HepG2 (cell line): ENCODE data around the gene ARHGEF12. TPM values are rescaled to one million over a fixed set of nuclear protein-coding genes. Genes with fewer than 3 reads are reported as not detected.
A peak's percentile ranks its signal among the peaks of the same experiment; 100 is the strongest.

Experiments
- ATF7 ChIP-seq, 2 experiments: fragments of 450-650 bp in 1 of 2; sonication (generic) in 1 of 2; formaldehyde crosslinking in 1 of 2; IDR thresholded peaks; 2 replicates each; pipeline versions ENCODE4 v1.4.0 to v1.6.1; 2016 to 2020; ENCODE audit warnings: antibody characterized with exemption in 1 of 2, mild to moderate bottlenecking in 1 of 2, missing genetic modification reagents in 1 of 2
- ESRRA ChIP-seq: sonication (generic); formaldehyde crosslinking; IDR thresholded peaks from 2 replicates; pipeline ENCODE4 v1.5.1; 2020; ENCODE audit warnings: mild to moderate bottlenecking, low read depth, missing genetic modification reagents
- FOXJ3 ChIP-seq: sonication (generic); formaldehyde crosslinking; IDR thresholded peaks from 2 replicates; pipeline ENCODE4 v1.4.0; 2020; ENCODE audit warnings: missing genetic modification reagents, mild to moderate bottlenecking, borderline replicate concordance
- HNRNPH1 ChIP-seq: fragments of 200-400 bp; formaldehyde crosslinking; optimal IDR thresholded peaks from 2 replicates; pipeline ENCODE3; 2017; ENCODE audit warnings: mild to moderate bottlenecking, low read depth, low read length
- IRX3 ChIP-seq: sonication (generic); formaldehyde crosslinking; IDR thresholded peaks from 2 replicates; pipeline ENCODE4 v1.8.1; 2023; ENCODE audit warnings: mild to moderate bottlenecking, low read depth, missing genetic modification reagents, borderline replicate concordance
- KAT2B ChIP-seq: fragments of 150-350 bp; IDR thresholded peaks from 2 replicates; pipeline ENCODE4 v1.6.1; 2014; ENCODE audit warnings: low read depth, low read length, borderline replicate concordance
- MAF1 ChIP-seq: sonication (generic); formaldehyde crosslinking; IDR thresholded peaks from 2 replicates; pipeline ENCODE4 v1.5.0; 2020; ENCODE audit warnings: missing genetic modification reagents, borderline replicate concordance
- MIER2 ChIP-seq: IDR thresholded peaks from 2 replicates; pipeline ENCODE4 v1.6.1; 2016; ENCODE audit warnings: missing biosample characterization, missing genetic modification reagents
- RXRB ChIP-seq: IDR thresholded peaks from 2 replicates; pipeline ENCODE4 v1.6.1; 2016; ENCODE audit warnings: borderline replicate concordance, missing genetic modification reagents, missing compliant biosample characterization
- SIX1 ChIP-seq: sonication (generic); formaldehyde crosslinking; IDR thresholded peaks from 2 replicates; pipeline ENCODE4 v1.4.0; 2020; ENCODE audit warnings: missing genetic modification reagents, borderline replicate concordance
- SMAD9 ChIP-seq: sonication (generic); formaldehyde crosslinking; IDR thresholded peaks from 2 replicates; pipeline ENCODE4 v1.5.1; 2020; ENCODE audit warnings: mild to moderate bottlenecking, missing genetic modification reagents
- STAG1 ChIP-seq: sonication (generic); formaldehyde crosslinking; IDR thresholded peaks from 2 replicates; pipeline ENCODE4 v1.4.0; 2020; ENCODE audit warnings: missing genetic modification reagents
- TCF7L2 ChIP-seq: IDR thresholded peaks from 2 replicates; pipeline ENCODE4 v1.6.1; 2011; ENCODE audit warnings: mild to moderate bottlenecking, low read depth, low read length, moderate library complexity
- U2AF2 ChIP-seq: fragments of 200-400 bp; formaldehyde crosslinking; IDR thresholded peaks from 2 replicates; pipeline ENCODE4 v1.6.1; 2017; ENCODE audit warnings: low read depth, mild to moderate bottlenecking, low read length
- ZNF335 ChIP-seq: sonication (generic); formaldehyde crosslinking; IDR thresholded peaks from 2 replicates; pipeline ENCODE4 v1.4.0; 2020; ENCODE audit warnings: missing genetic modification reagents
- ZNF547 ChIP-seq: sonication (generic); formaldehyde crosslinking; IDR thresholded peaks from 2 replicates; pipeline ENCODE4 v1.5.1; 2020; ENCODE audit warnings: mild to moderate bottlenecking, missing genetic modification reagents
- ZNF792 ChIP-seq: IDR thresholded peaks from 2 replicates; pipeline ENCODE4 v1.6.1; 2016
- polyA plus RNA-seq, 8 experiments: library from polyadenylated mRNA; depleted of rRNA in 3 of 8; stranded (reverse) in 7 of 8; unstranded in 1 of 8; fragments of >200 nt; fragmentation: Illumina TruSeq in 4 of 8; extraction: Trizol in 4 of 8; gene quantifications; 2 replicates each; pipeline versions ENCODE4 v1.2.1 to v1.2.3, GENCODE V29; 2011 to 2016; ENCODE audit warnings: low read depth in 4 of 8, missing spikeins in 1 of 8, mixed read lengths in 1 of 8; ENCODE audit not compliant: insufficient read depth in 1 of 8
- total RNA-seq, 5 experiments: library from RNA; depleted of rRNA; stranded (reverse); fragments of >200 nt; fragmentation: Illumina TruSeq; extraction: Trizol; gene quantifications; 2 replicates each; pipeline ENCODE4 v1.2.3, GENCODE V29; 2016; ENCODE audit warnings: low read depth in 1 of 5
- TF ChIP-seq, protein P1 (sequence below), 2 experiments: IDR thresholded peaks; 2 replicates each; pipeline ENCODE4 v1.6.1; 2011 to 2012; ENCODE audit warnings: low read length in 2 of 2, borderline replicate concordance in 1 of 2, low read depth in 1 of 2, mild to moderate bottlenecking in 1 of 2, moderate library complexity in 1 of 2
- TF ChIP-seq, protein P2 (sequence below): IDR thresholded peaks from 2 replicates; pipeline ENCODE4 v1.6.1; 2012; ENCODE audit warnings: low read depth, low read length, improper control_type of control experiment
- TF ChIP-seq, protein P3 (sequence below): sonication (generic); formaldehyde crosslinking; IDR thresholded peaks from 2 replicates; pipeline ENCODE4 v1.8.0; 2023; ENCODE audit warnings: mild to moderate bottlenecking, missing genetic modification reagents
- TF ChIP-seq, protein P4 (sequence below): sonication (generic); IDR thresholded peaks from 2 replicates; pipeline ENCODE4 v1.6.1; 2016; ENCODE audit warnings: low read depth, borderline replicate concordance
- TF ChIP-seq, protein P5 (sequence below): sonication (generic); formaldehyde crosslinking; IDR thresholded peaks from 2 replicates; pipeline ENCODE4 v1.4.0; 2020; ENCODE audit warnings: missing genetic modification reagents

ARHGEF12 gene
- total and polyA plus RNA-seq, 2 of the 13 experiments (the other 11 are each of a cell fraction or from before 2014, with no cell fraction given), result 17.9 to 54.4 TPM

DNA sequence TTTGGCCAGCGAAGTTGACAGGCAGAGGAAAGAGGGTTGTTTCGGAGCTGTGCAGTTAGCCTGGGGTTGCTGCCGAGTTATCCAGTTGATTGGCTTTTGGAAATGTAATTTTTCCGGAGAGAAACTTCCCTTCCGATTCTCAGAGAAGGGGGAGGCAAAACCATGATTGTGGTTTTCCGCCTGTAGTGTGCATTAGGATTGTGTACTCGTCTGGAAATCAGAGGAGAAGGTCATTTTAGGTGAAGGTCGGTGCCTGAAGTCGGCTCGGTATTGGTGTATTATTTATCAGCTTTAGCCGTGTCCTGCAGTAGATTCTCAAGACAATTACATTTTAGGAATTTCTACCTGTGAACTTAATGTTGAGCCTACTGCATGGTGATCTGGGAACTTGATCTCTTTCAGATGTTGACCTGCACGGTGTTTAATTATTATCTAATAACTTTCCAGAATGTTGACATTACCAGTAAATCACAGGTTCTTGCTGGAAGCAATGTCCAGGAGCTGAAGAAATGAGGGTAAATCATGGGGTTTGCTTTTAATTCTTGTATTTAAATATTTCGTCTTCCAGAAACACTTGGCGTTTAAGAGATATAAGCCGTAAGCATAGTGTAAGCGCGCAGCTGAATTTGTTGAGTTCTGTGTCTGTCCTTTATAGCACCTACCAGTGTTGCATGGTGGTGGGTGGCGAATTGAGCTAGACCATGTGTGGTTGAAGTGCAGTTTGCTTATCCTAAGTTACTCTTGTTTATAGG, 1.3 kb downstream of the ARHGEF12 start (continued):
- no peak for TF ChIP-seq STAG1 (CRISPR knock-in tag)
- TF ChIP-seq SIX1 (CRISPR knock-in tag), result no peak; the same call in 1 of the 2 replicates
- TF ChIP-seq, protein P1, sequence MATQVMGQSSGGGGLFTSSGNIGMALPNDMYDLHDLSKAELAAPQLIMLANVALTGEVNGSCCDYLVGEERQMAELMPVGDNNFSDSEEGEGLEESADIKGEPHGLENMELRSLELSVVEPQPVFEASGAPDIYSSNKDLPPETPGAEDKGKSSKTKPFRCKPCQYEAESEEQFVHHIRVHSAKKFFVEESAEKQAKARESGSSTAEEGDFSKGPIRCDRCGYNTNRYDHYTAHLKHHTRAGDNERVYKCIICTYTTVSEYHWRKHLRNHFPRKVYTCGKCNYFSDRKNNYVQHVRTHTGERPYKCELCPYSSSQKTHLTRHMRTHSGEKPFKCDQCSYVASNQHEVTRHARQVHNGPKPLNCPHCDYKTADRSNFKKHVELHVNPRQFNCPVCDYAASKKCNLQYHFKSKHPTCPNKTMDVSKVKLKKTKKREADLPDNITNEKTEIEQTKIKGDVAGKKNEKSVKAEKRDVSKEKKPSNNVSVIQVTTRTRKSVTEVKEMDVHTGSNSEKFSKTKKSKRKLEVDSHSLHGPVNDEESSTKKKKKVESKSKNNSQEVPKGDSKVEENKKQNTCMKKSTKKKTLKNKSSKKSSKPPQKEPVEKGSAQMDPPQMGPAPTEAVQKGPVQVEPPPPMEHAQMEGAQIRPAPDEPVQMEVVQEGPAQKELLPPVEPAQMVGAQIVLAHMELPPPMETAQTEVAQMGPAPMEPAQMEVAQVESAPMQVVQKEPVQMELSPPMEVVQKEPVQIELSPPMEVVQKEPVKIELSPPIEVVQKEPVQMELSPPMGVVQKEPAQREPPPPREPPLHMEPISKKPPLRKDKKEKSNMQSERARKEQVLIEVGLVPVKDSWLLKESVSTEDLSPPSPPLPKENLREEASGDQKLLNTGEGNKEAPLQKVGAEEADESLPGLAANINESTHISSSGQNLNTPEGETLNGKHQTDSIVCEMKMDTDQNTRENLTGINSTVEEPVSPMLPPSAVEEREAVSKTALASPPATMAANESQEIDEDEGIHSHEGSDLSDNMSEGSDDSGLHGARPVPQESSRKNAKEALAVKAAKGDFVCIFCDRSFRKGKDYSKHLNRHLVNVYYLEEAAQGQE (IDR thresholded peaks at IDR 0.05; ENCODE audit: borderline replicate concordance in 1 of 2, low read depth in 1 of 2, low read length in 2 of 2), result no peak
- no peak for TF ChIP-seq U2AF2
- TF ChIP-seq MAF1 (CRISPR knock-in tag), result no peak
- peak; percentile 95 for TF ChIP-seq RXRB
- TF ChIP-seq, protein P2, sequence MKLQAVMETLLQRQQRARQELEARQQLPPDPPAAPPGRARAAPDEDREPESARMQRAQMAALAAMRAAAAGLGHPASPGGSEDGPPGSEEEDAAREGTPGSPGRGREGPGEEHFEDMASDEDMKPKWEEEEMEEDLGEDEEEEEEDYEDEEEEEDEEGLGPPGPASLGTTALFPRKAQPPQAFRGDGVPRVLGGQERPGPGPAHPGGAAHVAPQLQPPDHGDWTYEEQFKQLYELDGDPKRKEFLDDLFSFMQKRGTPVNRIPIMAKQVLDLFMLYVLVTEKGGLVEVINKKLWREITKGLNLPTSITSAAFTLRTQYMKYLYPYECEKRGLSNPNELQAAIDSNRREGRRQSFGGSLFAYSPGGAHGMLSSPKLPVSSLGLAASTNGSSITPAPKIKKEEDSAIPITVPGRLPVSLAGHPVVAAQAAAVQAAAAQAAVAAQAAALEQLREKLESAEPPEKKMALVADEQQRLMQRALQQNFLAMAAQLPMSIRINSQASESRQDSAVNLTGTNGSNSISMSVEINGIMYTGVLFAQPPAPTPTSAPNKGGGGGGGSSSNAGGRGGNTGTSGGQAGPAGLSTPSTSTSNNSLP, result peak; percentile 29
- TF ChIP-seq, protein P3, sequence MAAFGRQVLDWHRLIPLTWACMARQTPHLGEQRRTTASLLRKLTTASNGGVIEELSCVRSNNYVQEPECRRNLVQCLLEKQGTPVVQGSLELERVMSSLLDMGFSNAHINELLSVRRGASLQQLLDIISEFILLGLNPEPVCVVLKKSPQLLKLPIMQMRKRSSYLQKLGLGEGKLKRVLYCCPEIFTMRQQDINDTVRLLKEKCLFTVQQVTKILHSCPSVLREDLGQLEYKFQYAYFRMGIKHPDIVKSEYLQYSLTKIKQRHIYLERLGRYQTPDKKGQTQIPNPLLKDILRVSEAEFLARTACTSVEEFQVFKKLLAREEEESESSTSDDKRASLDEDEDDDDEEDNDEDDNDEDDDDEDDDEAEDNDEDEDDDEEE (CRISPR knock-in tag), result no peak
- TF ChIP-seq ZNF792 (CRISPR knock-in tag), result no peak
- no peak for TF ChIP-seq MIER2 (CRISPR knock-in tag)
- peak; percentile 74; the same call in 1 of the 2 replicates for TF ChIP-seq SMAD9 (CRISPR knock-in tag)
- TF ChIP-seq TCF7L2, result no peak
- no peak for TF ChIP-seq HNRNPH1
- TF ChIP-seq, protein P4, sequence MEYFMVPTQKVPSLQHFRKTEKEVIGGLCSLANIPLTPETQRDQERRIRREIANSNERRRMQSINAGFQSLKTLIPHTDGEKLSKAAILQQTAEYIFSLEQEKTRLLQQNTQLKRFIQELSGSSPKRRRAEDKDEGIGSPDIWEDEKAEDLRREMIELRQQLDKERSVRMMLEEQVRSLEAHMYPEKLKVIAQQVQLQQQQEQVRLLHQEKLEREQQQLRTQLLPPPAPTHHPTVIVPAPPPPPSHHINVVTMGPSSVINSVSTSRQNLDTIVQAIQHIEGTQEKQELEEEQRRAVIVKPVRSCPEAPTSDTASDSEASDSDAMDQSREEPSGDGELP, result no peak
- no peak for TF ChIP-seq ESRRA (CRISPR knock-in tag)
- no peak for TF ChIP-seq IRX3
- no peak for TF ChIP-seq ZNF335
- no peak for TF ChIP-seq ATF7 (IDR thresholded peaks at IDR 0.05)
- no peak for TF ChIP-seq ATF7 (CRISPR knock-in tag; IDR thresholded peaks at IDR 0.05)
- TF ChIP-seq ZNF547 (CRISPR knock-in tag), result no peak
- TF ChIP-seq KAT2B, result no peak
- no peak for TF ChIP-seq FOXJ3 (CRISPR knock-in tag)
- TF ChIP-seq, protein P5, sequence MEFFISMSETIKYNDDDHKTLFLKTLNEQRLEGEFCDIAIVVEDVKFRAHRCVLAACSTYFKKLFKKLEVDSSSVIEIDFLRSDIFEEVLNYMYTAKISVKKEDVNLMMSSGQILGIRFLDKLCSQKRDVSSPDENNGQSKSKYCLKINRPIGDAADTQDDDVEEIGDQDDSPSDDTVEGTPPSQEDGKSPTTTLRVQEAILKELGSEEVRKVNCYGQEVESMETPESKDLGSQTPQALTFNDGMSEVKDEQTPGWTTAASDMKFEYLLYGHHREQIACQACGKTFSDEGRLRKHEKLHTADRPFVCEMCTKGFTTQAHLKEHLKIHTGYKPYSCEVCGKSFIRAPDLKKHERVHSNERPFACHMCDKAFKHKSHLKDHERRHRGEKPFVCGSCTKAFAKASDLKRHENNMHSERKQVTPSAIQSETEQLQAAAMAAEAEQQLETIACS, result no peak
